GM12878 (cell line): Measurements from ENCODE around the gene CMSS1. TPM values are rescaled to one million over a fixed set of nuclear protein-coding genes. Genes with fewer than 3 reads are reported as not detected.

Experiments
- ATAC-seq: fragments of 200-7000 bp; cut with Tn5 transposase; 3 replicates; pipeline ENCODE4 v1.9.1; 2020; ENCODE audit warnings: mild to moderate bottlenecking, moderate library complexity
- BruUV-seq: library from RNA; stranded (reverse); fragments of 400-500 nt; replicated peaks from 2 replicates; lab custom pipeline; 2021; lab: Mats Ljungman, UMichigan
- CTCF ChIA-PET: fragments of 300-600 bp; sonication (Branson Sonifier 250); formaldehyde crosslinking; extraction: SDS; loops from one replicate; lab custom pipeline; 2021; ENCODE audit warnings: inconsistent platforms; lab: Yijun Ruan, JAX
- POLR2A ChIA-PET: fragments of 350-600 bp; formaldehyde crosslinking; extraction: SDS; loops from one replicate; lab custom pipeline; 2021; ENCODE audit warnings: inconsistent platforms; lab: Charles Lee
- RAD21 ChIA-PET: fragments of 300-600 bp; sonication (Branson Sonifier 250); formaldehyde crosslinking; loops from one replicate; lab custom pipeline; 2023; ENCODE audit warnings: antibody characterized with exemption; ENCODE audit not compliant: unreplicated experiment; lab: Charles Lee
- SMC1A ChIA-PET: fragments of 300-600 bp; sonication (Branson Sonifier 250); formaldehyde crosslinking; loops from one replicate; lab custom pipeline; 2023; ENCODE audit not compliant: unreplicated experiment, uncharacterized antibody; lab: Charles Lee
- DNase-seq: peaks from one replicate; pipeline ENCODE4 v3.0.0-alpha.2; 2011; ENCODE audit warnings: low read depth, low spot score
- FAIRE-seq: peaks from 3 replicates; lab custom pipeline; 2011; peaks lifted over from hg19 to GRCh38; lab: Jason Lieb, UNC
- H2AFZ ChIP-seq: 2 replicates; pipeline ENCODE4 v1.6.0; 2011; ENCODE audit warnings: low read depth, low read length, control low read depth; ENCODE audit not compliant: control insufficient read depth
- H3K27ac ChIP-seq: 2 replicates; pipeline ENCODE4 v1.5.1; 2011; ENCODE audit warnings: control low read depth; ENCODE audit not compliant: control insufficient read depth, insufficient read depth
- H3K27me3 ChIP-seq, 2 experiments: replicated peaks in 1 of 2; 2 replicates each; pipeline versions ENCODE4 v1.6.0 to v1.6.1; 2011; ENCODE audit warnings: low read length in 1 of 2; ENCODE audit not compliant: control insufficient read depth in 2 of 2, insufficient read depth in 2 of 2
- H3K36me3 ChIP-seq, 2 experiments: 2 replicates each; pipeline ENCODE4 v1.5.1; 2011; ENCODE audit warnings: low read length in 1 of 2; ENCODE audit not compliant: control insufficient read depth in 2 of 2, insufficient read depth in 2 of 2
- H3K4me1 ChIP-seq: 2 replicates; pipeline ENCODE4 v1.6.1; 2011; ENCODE audit warnings: mild to moderate bottlenecking, low read length, moderate library complexity, mixed read lengths; ENCODE audit not compliant: control insufficient read depth, insufficient read depth
- H3K4me2 ChIP-seq: 2 replicates; pipeline ENCODE4 v1.6.0; 2011; ENCODE audit warnings: control low read depth; ENCODE audit not compliant: control insufficient read depth, insufficient read depth
- H3K4me3 ChIP-seq: fragments of 200-600 bp; sonication (generic); 2 replicates; pipeline ENCODE4 v1.5.1; 2016
- H3K79me2 ChIP-seq: 2 replicates; pipeline ENCODE4 v1.6.0; 2011; ENCODE audit warnings: low read length; ENCODE audit not compliant: control insufficient read depth, insufficient read depth
- H3K9ac ChIP-seq: 2 replicates; pipeline ENCODE4 v1.8.0; 2011; ENCODE audit warnings: low read length, control low read depth, mixed read lengths; ENCODE audit not compliant: control insufficient read depth, insufficient read depth
- H3K9me3 ChIP-seq: replicated peaks from 3 replicates; pipeline ENCODE4 v1.5.1; 2011; ENCODE audit warnings: mild to moderate bottlenecking, low read length; ENCODE audit not compliant: control insufficient read depth, insufficient read depth
- H4K20me1 ChIP-seq: 2 replicates; pipeline ENCODE4 v1.6.0; 2011; ENCODE audit not compliant: control insufficient read depth, insufficient read depth
- ESRRA ChIP-seq: IDR thresholded peaks from 2 replicates; pipeline ENCODE4 v1.6.1; 2012; ENCODE audit warnings: mild to moderate bottlenecking, low read length, improper control_type of control experiment
- FOXK2 ChIP-seq: fragments of 450-650 bp; IDR thresholded peaks from 2 replicates; pipeline ENCODE4 v1.6.1; 2017; ENCODE audit warnings: mild to moderate bottlenecking, moderate library complexity
- MTA3 ChIP-seq: IDR thresholded peaks from 2 replicates; pipeline ENCODE4 v1.6.1; 2012; ENCODE audit warnings: low read length, inconsistent platforms, borderline replicate concordance
- NR2C2 ChIP-seq: IDR thresholded peaks from 2 replicates; pipeline ENCODE4 v1.6.1; 2011; ENCODE audit warnings: borderline replicate concordance, low read depth; ENCODE audit not compliant: control insufficient read depth, insufficient read length
- SP1 ChIP-seq: IDR thresholded peaks from one replicate; pipeline ENCODE4 v1.6.1; 2011; ENCODE audit warnings: low read depth, low read length
- SREBF1 ChIP-seq: IDR thresholded peaks from 2 replicates; pipeline ENCODE4 v1.6.1; 2012; ENCODE audit warnings: mild to moderate bottlenecking, low read length
- STAT1 ChIP-seq: fragments of 450-650 bp; conservative IDR thresholded peaks from 2 replicates; pipeline ENCODE4 v1.6.1; 2014; ENCODE audit warnings: antibody characterized with exemption, mild to moderate bottlenecking
- ZSCAN29 ChIP-seq: fragments of 450-650 bp; IDR thresholded peaks from 2 replicates; pipeline ENCODE4 v1.6.1; 2017; ENCODE audit warnings: mild to moderate bottlenecking, moderate library complexity
- ZZZ3 ChIP-seq: IDR thresholded peaks from 2 replicates; pipeline ENCODE4 v1.6.1; 2011; ENCODE audit warnings: low read depth; ENCODE audit not compliant: control insufficient read depth, insufficient read length
- in situ Hi-C: fragments of 300-500 bp; cut with MboI; formaldehyde crosslinking; loops from 9 replicates; pipeline ENCODE4 v1.14.3; 2018; ENCODE audit warnings: mixed read lengths
- intact Hi-C: fragments of 100-400 bp; cut with micrococcal nuclease; formaldehyde crosslinking; loops from one replicate; pipeline ENCODE4 v1.14.2; 2022; ENCODE audit not compliant: unreplicated experiment
- polyA plus RNA-seq, 11 experiments: library from polyadenylated mRNA; depleted of rRNA in 4 of 11; unstranded in 6 of 11; stranded (reverse) in 5 of 11; fragments of >200 nt; fragmentation: Nextera tagmentation in 4 of 11; fragmentation: Illumina TruSeq in 1 of 11; extraction: Ambion mirVana in 4 of 11; extraction: Trizol in 1 of 11; gene quantifications; 1 replicate in 1 of 11; 2 replicates in 10 of 11; pipeline versions ENCODE4 v1.2.1 to v1.2.3, GENCODE V29; 2011 to 2016; ENCODE audit warnings: inconsistent platforms in 2 of 11, missing spikeins in 2 of 11, low read depth in 1 of 11
- total RNA-seq, 4 experiments: library from RNA; depleted of rRNA in 3 of 4; stranded (reverse); fragments of >200 nt in 3 of 4; fragmentation: Illumina TruSeq in 1 of 4; extraction: Trizol in 1 of 4; gene quantifications; 2 replicates each; pipeline versions ENCODE4 v1.2.1 to v1.2.3, GENCODE V29; 2013 to 2021
- TF ChIP-seq, protein P1 (sequence below): IDR thresholded peaks from 2 replicates; pipeline ENCODE4 v1.6.1; 2011; ENCODE audit warnings: low read depth, low read length, improper control_type of control experiment, borderline replicate concordance
- TF ChIP-seq, protein P2 (sequence below): fragments of 450-650 bp; IDR thresholded peaks from 2 replicates; pipeline ENCODE4 v1.6.1; 2017; ENCODE audit warnings: low read depth, mild to moderate bottlenecking, moderate library complexity

The CMSS1 gene
- total and polyA plus RNA-seq, 10 of the 15 experiments (the other 5 are each of a cell fraction or from before 2014, with no cell fraction given): 31.0 to 118 (median 70.1) TPM

DNA sequence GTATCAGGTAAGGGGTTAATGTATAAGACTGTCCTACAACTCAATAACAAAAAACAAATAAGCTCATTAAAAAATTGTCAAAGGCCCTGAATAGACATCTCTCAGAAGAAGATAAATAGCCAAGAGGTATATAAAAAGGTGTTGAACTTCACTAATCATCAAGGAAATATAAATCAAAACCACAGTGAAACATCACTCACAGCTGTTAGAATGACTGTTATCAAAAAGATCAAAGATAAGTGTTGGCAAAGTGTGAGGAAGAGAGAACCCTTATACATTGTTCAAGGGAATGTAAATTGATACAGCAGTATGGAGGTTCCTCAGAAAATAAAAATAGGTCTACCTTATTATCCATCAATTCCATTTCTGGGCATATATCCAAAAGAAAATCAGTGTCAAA is 201.1 kb downstream of the CMSS1 start:
- no peak overlapping the region for H3K9ac ChIP-seq
- no peak for DNase-seq
- no peak overlapping the region for H3K4me3 ChIP-seq
- intact Hi-C loops: no loop called here
- H4K20me1 ChIP-seq: no peaks in the 10 kb centered on the region
- SMC1A ChIA-PET: interaction anchor here (1.3 kb wide), 1 partner anchor 235 kb away, joined by 3 read pairs; no protein-coding TSS in a partner anchor
- H3K27ac ChIP-seq: no peak overlapping the region
- no peak for ATAC-seq
- no TSS peak for BruUV-seq
- RAD21 ChIA-PET: no interaction called here
- no peaks in the 10 kb centered on the region for H3K4me1 ChIP-seq
- no peak overlapping the region for H3K4me2 ChIP-seq
- H3K27me3 ChIP-seq: no peaks in the 10 kb centered on the region
- POLR2A ChIA-PET: interaction anchor here (0.7 kb wide), 1 partner anchor 18 kb away, joined by 3 read pairs; no protein-coding TSS in a partner anchor
- in situ Hi-C loops: no loop called here
- no peaks in the 10 kb centered on the region for H3K79me2 ChIP-seq
- TF ChIP-seq ZSCAN29 (no peak), NR2C2 (no peak), FOXK2 (no peak), MTA3 (no peak), ESRRA (no peak), STAT1 (no peak), ZZZ3 (no peak), SREBF1 (no peak), SP1 (no peak)
- TF ChIP-seq, protein P1, sequence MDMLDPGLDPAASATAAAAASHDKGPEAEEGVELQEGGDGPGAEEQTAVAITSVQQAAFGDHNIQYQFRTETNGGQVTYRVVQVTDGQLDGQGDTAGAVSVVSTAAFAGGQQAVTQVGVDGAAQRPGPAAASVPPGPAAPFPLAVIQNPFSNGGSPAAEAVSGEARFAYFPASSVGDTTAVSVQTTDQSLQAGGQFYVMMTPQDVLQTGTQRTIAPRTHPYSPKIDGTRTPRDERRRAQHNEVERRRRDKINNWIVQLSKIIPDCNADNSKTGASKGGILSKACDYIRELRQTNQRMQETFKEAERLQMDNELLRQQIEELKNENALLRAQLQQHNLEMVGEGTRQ: no peak
- TF ChIP-seq, protein P2, sequence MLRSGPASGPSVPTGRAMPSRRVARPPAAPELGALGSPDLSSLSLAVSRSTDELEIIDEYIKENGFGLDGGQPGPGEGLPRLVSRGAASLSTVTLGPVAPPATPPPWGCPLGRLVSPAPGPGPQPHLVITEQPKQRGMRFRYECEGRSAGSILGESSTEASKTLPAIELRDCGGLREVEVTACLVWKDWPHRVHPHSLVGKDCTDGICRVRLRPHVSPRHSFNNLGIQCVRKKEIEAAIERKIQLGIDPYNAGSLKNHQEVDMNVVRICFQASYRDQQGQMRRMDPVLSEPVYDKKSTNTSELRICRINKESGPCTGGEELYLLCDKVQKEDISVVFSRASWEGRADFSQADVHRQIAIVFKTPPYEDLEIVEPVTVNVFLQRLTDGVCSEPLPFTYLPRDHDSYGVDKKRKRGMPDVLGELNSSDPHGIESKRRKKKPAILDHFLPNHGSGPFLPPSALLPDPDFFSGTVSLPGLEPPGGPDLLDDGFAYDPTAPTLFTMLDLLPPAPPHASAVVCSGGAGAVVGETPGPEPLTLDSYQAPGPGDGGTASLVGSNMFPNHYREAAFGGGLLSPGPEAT: no peak
- no peaks in the 10 kb centered on the region for H3K9me3 ChIP-seq
- CTCF ChIA-PET: interaction anchor here (0.6 to 1.1 kb wide), 3 partner anchors 11 to 33 kb away, joined by 3 to 5 read pairs (median 3); no protein-coding TSS in a partner anchor
- H2AFZ ChIP-seq: no peak overlapping the region
- H3K36me3 ChIP-seq: no peaks in the 10 kb centered on the region
- no peak for FAIRE-seq
